Right cardiac atrium (tissue), 5 donors: ENCODE data around the gene DUSP8. TPM values are rescaled to one million over a fixed set of nuclear protein-coding genes. Genes with fewer than 3 reads are reported as not detected.

Source experiments
- ATAC-seq, 2 donors: fragments of 200-7000 bp; cut with Tn5 transposase; one replicate each; pipeline versions ENCODE4 v1.8.0 to v1.9.1; 2020; ENCODE audit warnings: moderate library complexity in 2 of 2, mild to moderate bottlenecking in 1 of 2
- DNase-seq, 3 donors: peaks; one replicate each; pipeline ENCODE4 v3.0.0-alpha.2; 2020
- H3K27ac ChIP-seq: one replicate; pipeline ENCODE4 v1.5.1; 2013; ENCODE audit warnings: mild to moderate bottlenecking, low read length, control low read depth, moderate library complexity
- H3K27me3 ChIP-seq: one replicate; pipeline ENCODE4 v1.6.1; 2013; ENCODE audit not compliant: control insufficient read depth, insufficient read depth
- H3K4me1 ChIP-seq: one replicate; pipeline ENCODE4 v1.6.1; 2013; ENCODE audit warnings: low read length; ENCODE audit not compliant: control insufficient read depth, insufficient read depth
- H3K4me3 ChIP-seq: one replicate; pipeline ENCODE4 v1.5.1; 2013; ENCODE audit warnings: low read length, control low read depth
- H3K9me3 ChIP-seq: one replicate; pipeline ENCODE4 v1.6.1; 2013; ENCODE audit warnings: low read length; ENCODE audit not compliant: control insufficient read depth
- WGBS: extraction: QIAGEN DNeasy Blood & Tissue Kit; methylation state at CpG from one replicate; pipeline ENCODE4 v1.1.7; 2013; 5-methylcytosine and 5-hydroxymethylcytosine counted together
- intact Hi-C, 4 donors: fragments of 100-400 bp; cut with DNase I; formaldehyde crosslinking; loops; one replicate each; pipeline versions ENCODE4 v1.11.0 to v1.14.0; 2022 to 2023
- polyA plus RNA-seq: library from polyadenylated mRNA; stranded (reverse); fragments of 200-250 nt; gene quantifications from one replicate; pipeline ENCODE4 v1.2.3, GENCODE V29; 2013
- total RNA-seq, 4 donors: library from RNA; stranded (reverse); fragmentation: NEBNext Ultra II Directional; extraction: Animal tissue kit (Norgen Biotek cat#: 25700); gene quantifications; one replicate each; pipeline ENCODE4 v1.2.1, GENCODE V29; 2021
- donor health status: healthy with polysubstance abuse.
- donor health status: DM: no; HTN: yes; CAD: no.
- donor health status: DM: no; HTN: no; CAD: no.
- donor health status: DM: no; HTN: yes; CAD: no; lungs with severe emphysema.
- donor health status: DM: yes; HTN: yes; CAD: no.

Gene DUSP8
- total and polyA plus RNA-seq, 5 donors: 10.1 to 15.6 (median 13.3) TPM

- Histone ChIP-seq H3K27me3 (no peaks in the 10 kb centered on the region), H3K9me3 (no peaks in the 10 kb centered on the region), H3K4me1 (peaks cover 4% of the 10 kb centered on the region), H3K27ac (peak overlapping the region; percentile 45), H3K4me3 (no peak overlapping the region)
- intact Hi-C loops: no loop called here
- DNase-seq: peak; percentile 94 to 96 (median 96)
- ATAC-seq: peak; percentile 81 to 82
- 42% methylated on average over 29 of the region's 29 CpGs for WGBS
Measured at GRCh38 chr11:1559111-1559951, 12.7 kb downstream of the DUSP8 start.

GRCh38 chr11:1558775-1559110, 13.3 kb downstream of the DUSP8 start:
- no peaks in the 10 kb centered on the region for H3K9me3 ChIP-seq
- peak in 1 of 2 donors; percentile 0 for ATAC-seq
- peak overlapping the region; percentile 39 for H3K27ac ChIP-seq
- H3K4me1 ChIP-seq: peaks cover 6% of the 10 kb centered on the region
- intact Hi-C loops: no loop called here
- peak in 1 of 3 donors; percentile 45 for DNase-seq
- no peaks in the 10 kb centered on the region for H3K27me3 ChIP-seq
- 75% methylated on average over 12 of the region's 12 CpGs for WGBS
- H3K4me3 ChIP-seq: no peak overlapping the region

DNA sequence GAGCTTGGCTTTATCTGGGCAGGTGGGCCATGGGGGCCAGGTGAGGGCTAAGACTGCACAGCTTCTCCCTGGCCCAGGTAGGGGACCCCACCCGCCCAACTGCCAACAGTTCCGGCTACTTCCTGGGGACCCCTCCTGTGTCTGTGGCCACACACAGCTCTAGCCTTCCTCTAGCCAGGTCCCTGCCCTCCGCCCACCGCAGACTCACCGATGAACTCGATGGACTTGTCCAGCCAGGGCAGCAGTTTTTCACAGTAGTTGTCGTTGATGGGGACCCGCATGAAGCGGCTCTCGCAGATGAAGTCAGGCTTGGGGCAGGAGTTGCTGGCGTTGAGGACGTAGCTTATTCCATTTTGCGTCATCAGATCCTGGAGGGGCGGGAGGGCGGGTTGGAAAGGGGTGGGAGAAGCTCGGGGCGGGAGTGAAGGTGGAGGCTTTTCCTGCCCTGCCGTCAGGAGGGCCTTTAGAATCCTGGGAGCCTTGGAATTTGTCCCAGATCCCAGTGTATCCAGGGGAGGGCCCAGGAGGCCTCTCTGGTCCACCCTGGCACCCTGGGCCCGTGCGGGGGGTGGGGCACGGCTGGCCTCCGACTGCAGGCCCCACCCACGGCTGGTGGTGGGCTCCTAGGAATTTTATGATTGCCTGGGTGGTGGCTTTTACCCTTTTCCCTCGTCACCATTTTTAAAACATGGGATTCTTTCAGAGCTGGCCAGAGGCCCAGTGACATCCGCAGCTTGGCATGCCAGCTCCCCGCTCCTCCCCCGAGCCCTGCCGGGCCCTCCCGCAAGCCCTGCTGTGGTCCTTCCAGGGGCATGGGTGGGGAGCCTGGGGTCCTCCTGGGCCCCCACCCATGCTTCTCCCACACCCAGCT, 13.9 kb downstream of the DUSP8 start:
- Histone ChIP-seq H3K4me1 (peaks cover 7% of the 10 kb centered on the region), H3K9me3 (no peaks in the 10 kb centered on the region), H3K4me3 (no peak overlapping the region), H3K27ac (peak overlapping the region; percentile 39), H3K27me3 (no peaks in the 10 kb centered on the region)
- ATAC-seq: peak; percentile 38 to 54
- WGBS: 42% methylated on average over 29 of the region's 29 CpGs
- peak; percentile 71 to 84 (median 81) for DNase-seq
- intact Hi-C loops: no loop called here

- no peaks in the 10 kb centered on the region for H3K9me3 ChIP-seq
- ATAC-seq (no peak), DNase-seq (peak in 2 of 3 donors; percentile 15 to 45)
- no peaks in the 10 kb centered on the region for H3K27me3 ChIP-seq
- intact Hi-C loops: no loop called here
- no peak overlapping the region for H3K4me3 ChIP-seq
- WGBS: 91% methylated on average over 74 of the region's 74 CpGs
- peaks cover 7% of the 10 kb centered on the region for H3K4me1 ChIP-seq
- H3K27ac ChIP-seq: peak overlapping the region; percentile 32
Measured at GRCh38 chr11:1557051-1557884, 14.8 kb downstream of the DUSP8 start.

- Histone ChIP-seq H3K4me1 (peaks cover 7% of the 10 kb centered on the region), H3K27me3 (no peaks in the 10 kb centered on the region), H3K4me3 (no peak overlapping the region), H3K27ac (no peak overlapping the region), H3K9me3 (no peaks in the 10 kb centered on the region)
- DNase-seq (peak in 1 of 3 donors; percentile 14), ATAC-seq (no peak)
- intact Hi-C loops: no loop called here
- WGBS: 77% methylated on average over 63 of the region's 63 CpGs
Measured at GRCh38 chr11:1556278-1556902, 15.7 kb downstream of the DUSP8 start.

- ATAC-seq (no peak), DNase-seq (no peak)
- H3K27ac ChIP-seq: no peak overlapping the region
- WGBS: 91% methylated on average over 9 of the region's 9 CpGs
- no peaks in the 10 kb centered on the region for H3K9me3 ChIP-seq
- H3K27me3 ChIP-seq: no peaks in the 10 kb centered on the region
- H3K4me3 ChIP-seq: no peak overlapping the region
- H3K4me1 ChIP-seq: peaks cover 7% of the 10 kb centered on the region
- intact Hi-C loops: no loop called here
Measured at GRCh38 chr11:1555713-1556153, 16.3 kb downstream of the DUSP8 start.

DNA sequence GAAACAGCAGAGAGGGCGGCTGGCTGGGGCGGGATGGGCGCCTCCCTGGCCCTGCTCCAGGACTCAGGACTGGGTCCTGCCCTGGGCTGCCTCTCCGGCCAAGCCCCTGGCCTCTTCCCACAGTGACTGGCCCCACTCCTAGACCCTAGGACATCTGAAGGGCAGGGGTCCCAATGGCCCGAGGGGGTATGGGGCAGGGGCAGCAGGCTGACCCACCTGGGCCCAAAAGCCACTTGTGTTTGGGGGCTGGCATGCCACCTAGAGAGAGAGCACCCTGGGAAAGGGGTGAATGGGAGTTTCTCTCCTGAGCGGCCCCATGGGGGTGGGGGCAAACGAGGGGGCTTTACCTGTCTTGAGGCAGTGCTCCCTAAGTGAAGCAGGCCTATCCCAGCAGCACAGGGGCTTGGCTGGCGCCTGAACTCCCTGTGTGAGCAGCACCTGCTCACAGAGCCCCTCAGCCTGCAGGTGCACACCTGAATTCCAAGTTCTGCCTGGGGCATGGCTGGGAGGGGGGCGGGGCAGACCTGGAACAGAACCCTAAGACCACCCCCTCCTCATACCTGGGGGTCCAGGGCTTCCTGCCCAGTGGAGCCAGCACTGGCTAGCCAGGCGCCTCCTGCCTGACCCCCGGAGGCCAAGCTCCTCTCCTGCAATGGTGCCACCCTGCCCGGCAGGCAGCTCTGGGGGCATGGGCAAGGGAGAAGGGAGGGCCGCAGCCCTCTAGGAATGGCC, 16.9 kb downstream of the DUSP8 start:
- DNase-seq (peak in 2 of 3 donors; percentile 13 to 43), ATAC-seq (no peak)
- Histone ChIP-seq H3K4me1 (peaks cover 7% of the 10 kb centered on the region), H3K9me3 (no peaks in the 10 kb centered on the region), H3K27me3 (no peaks in the 10 kb centered on the region), H3K4me3 (no peak overlapping the region), H3K27ac (no peak overlapping the region)
- 82% methylated on average over 13 of the region's 13 CpGs for WGBS
- intact Hi-C loops: no loop called here

- WGBS: 73% methylated on average over 20 of the region's 20 CpGs
- DNase-seq: peak; percentile 14 to 60 (median 45)
- ATAC-seq: peak; percentile 4 to 9
- Histone ChIP-seq H3K4me3 (no peak overlapping the region), H3K4me1 (peaks cover 6% of the 10 kb centered on the region), H3K27ac (no peak overlapping the region), H3K27me3 (no peaks in the 10 kb centered on the region), H3K9me3 (no peaks in the 10 kb centered on the region)
- intact Hi-C loops: no loop called here
Measured at GRCh38 chr11:1553808-1554594, 18.1 kb downstream of the DUSP8 start.
